Esophagus (tissue), 2 donors: ENCODE results near the gene AKR7A3. TPM values are rescaled to one million over a fixed set of nuclear protein-coding genes. Genes with fewer than 3 reads are reported as not detected.
"Not testable (repeated sequence)": the region's sequence is repeated elsewhere in the genome, so short reads cannot be mapped to it uniquely, and the experiment has no call there.

ENCODE experiments used
- H3K27ac ChIP-seq, 2 donors: one replicate each; pipeline ENCODE4 v1.5.1; 2013; ENCODE audit warnings: low read depth in 2 of 2, mild to moderate bottlenecking in 2 of 2, inconsistent platforms in 1 of 2, low read length in 1 of 2, moderate library complexity in 1 of 2
- H3K27me3 ChIP-seq, 2 donors: one replicate each; pipeline ENCODE4 v1.6.1; 2013; ENCODE audit warnings: low read length in 2 of 2, control low read depth in 1 of 2, mild to moderate bottlenecking in 1 of 2; ENCODE audit not compliant: insufficient read depth in 2 of 2, control insufficient read depth in 1 of 2
- H3K36me3 ChIP-seq, 2 donors: one replicate each; pipeline ENCODE4 v1.6.1; 2013; ENCODE audit warnings: low read length in 1 of 2; ENCODE audit not compliant: control insufficient read depth in 2 of 2, insufficient read depth in 2 of 2
- H3K4me1 ChIP-seq, 2 donors: one replicate each; pipeline ENCODE4 v1.6.1; 2013; ENCODE audit warnings: low read length in 1 of 2; ENCODE audit not compliant: control insufficient read depth in 2 of 2, insufficient read depth in 2 of 2
- H3K4me3 ChIP-seq, 2 donors: one replicate each; pipeline ENCODE4 v1.5.1; 2013; ENCODE audit warnings: low read length in 2 of 2, mild to moderate bottlenecking in 2 of 2, low read depth in 1 of 2, moderate library complexity in 1 of 2
- H3K9me3 ChIP-seq, 2 donors: one replicate each; pipeline ENCODE4 v1.6.1; 2013; ENCODE audit warnings: mild to moderate bottlenecking in 2 of 2, low read depth in 1 of 2, low read length in 1 of 2, moderate library complexity in 1 of 2; ENCODE audit not compliant: control insufficient read depth in 2 of 2, insufficient read depth in 1 of 2
- WGBS, 2 donors: extraction: QIAGEN DNeasy Blood & Tissue Kit; methylation state at CpG; one replicate each; pipeline ENCODE4 v1.1.7; 2013; 5-methylcytosine and 5-hydroxymethylcytosine counted together
- polyA plus RNA-seq, 2 donors: library from polyadenylated mRNA; stranded (reverse); fragments of 200-250 nt; gene quantifications; one replicate each; pipeline ENCODE4 v1.2.3, GENCODE V29; 2013
- donor health status: healthy with polysubstance abuse.
- donor health status: Bipolar disorder and iron deficiency.

Gene AKR7A3
- polyA plus RNA-seq, 2 donors, result 1.3 to 1.4 TPM

DNA sequence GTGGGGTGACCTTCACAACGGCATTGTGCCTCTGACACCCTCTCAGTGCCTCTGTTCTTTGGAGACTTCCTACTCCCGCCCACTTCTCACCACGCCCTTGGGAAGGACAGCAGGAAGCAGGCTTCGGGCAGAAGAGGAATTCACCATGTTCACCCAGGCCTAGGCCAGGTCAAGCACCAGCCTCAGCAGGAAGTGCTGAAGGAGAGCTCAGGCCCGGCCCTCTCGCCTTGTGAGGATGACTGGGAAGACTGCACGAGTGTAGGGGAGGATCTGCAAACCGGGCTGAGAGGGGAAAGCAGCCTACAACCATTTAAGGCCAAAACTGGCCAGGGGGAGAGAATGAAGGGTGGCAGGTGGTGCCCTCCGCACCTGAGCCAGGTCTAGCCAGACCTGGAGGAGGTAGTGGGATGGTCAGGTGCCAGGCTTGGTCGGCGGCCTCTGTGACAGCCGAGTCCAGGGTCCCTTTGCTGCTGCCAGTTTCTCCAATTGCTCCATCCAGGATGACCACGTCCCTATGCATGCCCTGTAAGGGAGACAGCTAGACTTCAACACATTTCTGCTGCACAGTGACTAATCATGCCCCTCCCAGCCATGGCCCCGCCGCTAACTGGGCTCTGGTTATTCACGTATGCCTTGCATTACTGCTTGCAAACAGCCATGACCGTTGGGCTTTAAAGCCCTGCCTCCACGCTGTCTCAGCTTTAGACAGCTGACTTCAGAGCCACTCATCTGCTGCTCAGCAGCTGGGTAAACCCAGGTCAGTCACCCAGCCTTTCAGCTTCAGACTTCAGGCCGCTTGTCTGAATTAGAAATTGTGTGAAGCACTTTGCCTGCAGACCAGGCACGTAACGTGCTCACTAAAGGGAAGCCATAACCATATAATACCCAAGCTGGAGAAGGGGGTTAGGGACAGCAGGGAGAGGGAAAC, 28.1 kb downstream of the AKR7A3 start:
- 66% methylated on average over 21 of the region's 21 CpGs for WGBS, 2 donors
- H3K27ac ChIP-seq, result peak overlapping the region; percentile 78 to 84
- H3K4me1 ChIP-seq, result peaks cover 0 to 3% of the 10 kb centered on the region in 2 donors
- peaks cover 19 to 38% of the 10 kb centered on the region in 2 donors for H3K36me3 ChIP-seq
- H3K9me3 ChIP-seq, result no peaks in the 10 kb centered on the region
- no peaks in the 10 kb centered on the region for H3K27me3 ChIP-seq
- no peak overlapping the region for H3K4me3 ChIP-seq

DNA sequence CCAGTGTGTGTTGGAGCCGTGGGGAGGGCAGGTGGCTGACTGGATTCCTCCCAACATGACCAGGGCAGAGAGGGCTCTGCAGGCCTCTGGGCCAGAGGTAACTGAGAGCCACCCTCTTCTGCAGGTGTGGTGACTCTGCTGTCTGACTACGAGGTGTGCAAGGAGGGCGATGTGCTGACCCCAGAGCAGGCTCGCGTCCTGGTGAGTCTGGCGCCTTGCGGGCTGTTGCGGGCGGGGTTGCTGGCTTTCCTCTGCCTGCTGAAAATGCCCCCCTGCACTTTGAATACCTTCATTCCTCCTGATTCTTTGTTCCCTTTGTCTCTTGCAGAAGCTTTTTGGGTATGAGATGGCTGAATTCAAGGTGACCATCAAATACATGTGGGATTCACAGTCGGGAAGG, 30.2 kb downstream of the AKR7A3 start:
- no peaks in the 10 kb centered on the region for H3K9me3 ChIP-seq
- no peaks in the 10 kb centered on the region for H3K27me3 ChIP-seq
- 89 to 92% methylated on average over 10 of the region's 10 CpGs for WGBS, 2 donors
- H3K4me3 ChIP-seq, result no peak overlapping the region
- H3K36me3 ChIP-seq, result peaks cover 21 to 38% of the 10 kb centered on the region in 2 donors
- peaks cover 1 to 4% of the 10 kb centered on the region in 2 donors for H3K4me1 ChIP-seq
- H3K27ac ChIP-seq, result no peak overlapping the region

DNA sequence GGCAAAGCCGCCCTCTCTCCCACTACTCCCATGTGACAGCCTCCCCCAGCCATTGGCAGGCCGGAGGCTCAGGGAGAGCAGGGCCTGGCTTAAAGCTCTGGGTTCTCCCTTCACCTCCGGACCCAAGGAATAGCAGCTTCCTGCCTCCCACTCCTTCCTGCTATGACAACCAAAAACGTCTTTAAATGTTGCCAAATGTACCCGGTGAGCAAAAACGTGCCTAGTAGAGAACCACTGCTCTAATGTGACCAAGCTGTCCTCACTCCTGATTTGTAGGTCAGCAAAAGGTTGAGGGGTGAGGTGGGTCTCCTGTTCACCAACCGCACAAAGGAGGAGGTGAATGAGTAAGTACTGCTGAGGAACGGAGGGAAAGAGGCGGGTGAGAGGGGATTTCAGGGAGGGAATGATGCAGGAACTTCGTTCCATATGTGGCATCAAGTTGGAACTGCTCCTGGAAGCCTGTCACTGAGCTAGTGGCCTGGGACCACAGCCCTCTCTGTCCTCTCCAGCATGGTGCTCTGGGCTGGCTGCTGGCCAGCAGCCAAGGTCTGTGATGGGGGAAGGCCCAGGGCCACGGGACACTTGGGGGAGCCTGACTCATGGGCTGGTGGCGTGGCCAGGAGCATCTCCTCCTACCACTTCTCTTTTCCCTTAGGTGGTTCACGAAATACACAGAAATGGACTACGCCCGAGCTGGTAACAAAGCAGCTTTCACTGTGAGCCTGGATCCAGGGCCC, 31.2 kb downstream of the AKR7A3 start:
- no peaks in the 10 kb centered on the region for H3K9me3 ChIP-seq
- 74% methylated on average over 15 of the region's 15 CpGs for WGBS, 2 donors
- H3K4me1 ChIP-seq, result peaks cover 5 to 6% of the 10 kb centered on the region in 2 donors
- H3K27ac ChIP-seq, result no peak overlapping the region
- no peak overlapping the region for H3K4me3 ChIP-seq
- H3K36me3 ChIP-seq, result peaks cover 21 to 38% of the 10 kb centered on the region in 2 donors
- no peaks in the 10 kb centered on the region for H3K27me3 ChIP-seq

DNA sequence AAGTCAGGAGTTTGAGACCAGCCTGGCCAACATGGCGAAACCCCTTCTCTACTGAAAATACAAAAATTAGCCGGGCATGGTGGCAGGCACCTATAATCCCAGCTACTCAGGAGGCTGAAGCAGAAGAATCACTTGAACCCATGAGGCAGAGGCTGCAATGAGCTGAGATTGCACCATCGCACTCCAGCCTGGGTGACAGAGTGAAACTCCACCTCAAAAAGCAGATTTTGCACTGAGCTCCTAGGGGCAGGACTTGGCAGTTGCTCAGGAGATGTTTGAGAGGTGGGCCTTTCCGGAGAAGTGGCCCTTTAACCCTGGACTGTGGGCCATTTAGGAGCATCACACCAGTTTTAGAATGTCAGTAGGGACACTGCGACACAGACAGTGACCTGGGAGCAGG, 32.3 kb downstream of the AKR7A3 start:
- WGBS, 2 donors, result 94 to 96% methylated on average over 5 of the region's 5 CpGs
- H3K4me1 ChIP-seq, H3K9me3 ChIP-seq, H3K27ac ChIP-seq, H3K4me3 ChIP-seq, H3K27me3 ChIP-seq: not testable (repeated sequence)
- H3K36me3 ChIP-seq, result peaks cover 21 to 38% of the 10 kb centered on the region in 2 donors

DNA sequence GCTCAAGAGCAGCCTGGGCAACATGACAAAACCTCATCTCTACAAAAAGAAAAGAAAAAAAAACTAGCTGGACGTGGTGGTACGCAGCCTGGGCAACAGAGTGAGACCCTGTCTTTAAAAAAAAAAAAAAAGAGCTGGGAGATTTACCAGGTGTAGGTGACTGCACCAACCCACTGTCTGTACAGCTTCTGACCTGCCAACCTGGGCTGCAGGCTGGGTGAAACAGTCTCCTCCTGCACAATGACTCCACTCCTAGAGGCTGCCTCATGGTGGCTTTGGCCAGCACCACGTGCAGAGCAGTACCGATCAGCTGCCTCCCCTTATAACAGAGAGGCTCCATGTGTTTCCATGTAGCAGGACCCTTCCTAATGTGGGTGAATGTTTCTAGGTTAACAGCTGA, 33.3 kb downstream of the AKR7A3 start:
- Histone ChIP-seq H3K4me1 (peaks cover 7 to 8% of the 10 kb centered on the region in 2 donors), H3K4me3 (no peak overlapping the region), H3K27me3 (no peaks in the 10 kb centered on the region), H3K9me3 (no peaks in the 10 kb centered on the region), H3K36me3 (peaks cover 21 to 35% of the 10 kb centered on the region in 2 donors), H3K27ac (no peak overlapping the region)
- 71 to 87% methylated on average over 4 of the region's 4 CpGs for WGBS, 2 donors

DNA sequence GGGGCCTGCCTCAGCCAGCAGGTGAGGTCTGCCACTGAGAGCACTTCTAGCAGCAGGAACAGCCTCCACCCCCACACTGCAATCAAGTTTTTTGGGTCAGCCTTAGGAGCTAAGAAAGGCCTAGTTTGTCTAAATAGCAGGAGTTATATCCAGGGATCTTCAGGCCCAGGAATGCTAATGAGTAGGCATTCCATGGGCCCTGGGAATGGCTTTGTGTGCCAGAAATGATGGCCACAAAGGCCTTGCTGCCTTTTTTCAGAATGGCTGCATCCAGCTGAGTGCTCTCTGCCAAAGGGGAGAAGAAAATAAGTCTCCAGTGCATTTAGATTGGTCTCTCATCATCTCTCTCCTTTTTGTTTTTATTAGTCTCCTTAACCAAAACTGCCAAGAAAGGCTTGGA, 34.2 kb downstream of the AKR7A3 start:
- Histone ChIP-seq H3K4me3 (no peak overlapping the region), H3K27me3 (no peaks in the 10 kb centered on the region), H3K4me1 (peaks cover 7 to 8% of the 10 kb centered on the region in 2 donors), H3K27ac (no peak overlapping the region), H3K36me3 (peaks cover 19 to 28% of the 10 kb centered on the region in 2 donors), H3K9me3 (no peaks in the 10 kb centered on the region)

DNA sequence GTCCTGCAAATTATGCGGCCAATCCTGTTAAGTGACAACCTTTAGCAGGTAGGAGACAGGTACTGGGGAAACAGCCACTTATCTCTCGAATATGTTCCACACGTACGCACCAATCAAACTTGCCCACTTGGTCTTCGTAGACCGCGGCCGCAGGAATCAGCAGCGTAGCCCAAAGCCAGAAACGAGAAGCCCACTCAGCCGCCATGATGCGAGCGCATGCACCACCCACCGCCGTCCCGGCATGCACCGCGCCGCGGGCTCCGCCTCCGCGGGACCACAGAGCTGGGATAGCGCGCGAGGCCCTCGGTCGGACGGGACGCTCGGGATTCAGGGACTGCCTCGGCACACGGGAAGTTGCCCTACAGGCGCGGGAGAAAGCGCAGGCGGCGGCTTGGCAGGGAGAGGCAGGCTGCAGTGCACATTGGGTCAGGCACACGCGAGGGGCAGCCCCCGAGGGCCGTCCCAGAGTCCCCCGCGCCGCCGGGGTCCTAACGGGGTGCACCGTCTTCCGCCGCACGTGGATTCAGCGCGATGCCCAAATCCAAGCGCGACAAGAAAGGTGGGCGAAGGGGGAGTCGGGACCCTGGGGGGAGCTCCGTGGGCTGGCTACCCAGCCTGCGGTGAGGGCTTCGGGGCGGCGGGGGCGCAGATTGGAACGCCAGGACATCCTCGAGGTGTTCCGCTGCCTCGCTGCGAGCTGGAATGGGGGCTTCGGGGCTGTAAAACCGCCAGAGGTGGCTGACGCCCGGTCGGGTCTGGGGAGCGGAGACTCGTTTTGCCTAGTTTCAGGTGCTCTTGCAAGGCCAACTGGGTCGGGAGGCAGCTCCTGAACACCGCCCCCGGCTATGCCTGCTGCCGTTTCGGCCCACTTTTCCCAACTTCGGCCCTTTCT, 37.0 kb downstream of the AKR7A3 start, which contains the start of the genes EMC1 and MRTO4:
EMC1 (minus strand) TSS at position 220 of the 892 bp plus-strand sequence; CDS start at position 205, 15 bp downstream.
MRTO4 (plus strand) TSS at position 501 of the 892 bp plus-strand sequence; CDS start at position 532, 31 bp downstream.
- Histone ChIP-seq H3K27me3 (no peaks in the 10 kb centered on the region), H3K27ac (peak within 1 kb of the TSS; percentile 95), H3K4me3 (peak within 1 kb of the TSS; percentile 90 to 91), H3K4me1 (peaks cover 7 to 8% of the 10 kb centered on the region in 2 donors), H3K9me3 (no peaks in the 10 kb centered on the region), H3K36me3 (peaks cover 7% of the 10 kb centered on the region in 2 donors)
- WGBS, 2 donors, result 0% methylated on average over 78 to 81 of the region's 81 CpGs

DNA sequence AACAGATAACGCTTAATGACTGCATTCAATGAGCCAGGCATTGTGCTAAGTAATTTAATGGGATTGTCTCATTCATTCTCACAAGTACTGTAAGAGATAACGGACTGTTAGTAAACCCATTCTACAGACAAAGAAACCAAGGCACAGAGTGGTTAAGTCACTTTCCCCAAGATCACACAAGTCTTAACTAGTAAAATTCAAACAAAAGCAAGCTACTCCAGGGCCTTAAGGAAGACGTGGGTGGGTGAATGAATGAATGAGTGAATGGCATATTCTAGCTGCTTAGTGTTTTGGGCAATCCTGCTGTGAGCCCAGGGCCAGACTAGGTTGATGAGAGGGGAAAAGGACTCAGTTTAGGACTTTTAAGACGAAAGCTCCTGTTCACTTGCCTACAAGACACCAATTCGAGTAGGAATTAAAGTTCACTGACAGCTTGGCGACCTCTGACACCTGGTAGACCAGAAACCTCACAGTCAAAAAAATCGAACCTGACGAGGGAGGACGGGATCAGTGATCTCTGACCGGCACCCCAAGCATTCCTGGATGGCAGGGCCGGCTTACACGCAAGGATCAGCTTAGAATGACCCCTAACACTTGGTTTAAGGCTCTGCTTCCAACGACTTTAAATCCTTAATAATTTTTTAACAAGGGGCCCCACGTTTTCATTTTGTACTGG, 37.8 kb downstream of the AKR7A3 start:
- H3K27ac ChIP-seq, result peak overlapping the region in 1 of 2 donors; percentile 95
- H3K9me3 ChIP-seq, result no peaks in the 10 kb centered on the region
- WGBS, 2 donors, result 10% methylated on average over 14 of the region's 14 CpGs
- H3K27me3 ChIP-seq, result no peaks in the 10 kb centered on the region
- peaks cover 1 to 5% of the 10 kb centered on the region in 2 donors for H3K36me3 ChIP-seq
- H3K4me3 ChIP-seq, result peak overlapping the region; percentile 90 to 91
- peaks cover 7 to 8% of the 10 kb centered on the region in 2 donors for H3K4me1 ChIP-seq
